Gastroesophageal sphincter (tissue), 3 donors: ENCODE data around the gene PRSS22.

ENCODE experiments used
- EP300 ChIP-seq: sonication (generic); formaldehyde crosslinking; IDR thresholded peaks from one replicate; pipeline ENCODE4 v1.6.1; 2017; ENCODE audit warnings: antibody characterized with exemption, mild to moderate bottlenecking
- POLR2A ChIP-seq, 2 donors: fragments of 450-650 bp; IDR thresholded peaks; one replicate each; pipeline ENCODE4 v1.6.1; 2017; ENCODE audit warnings: antibody characterized with exemption in 2 of 2, mild to moderate bottlenecking in 2 of 2, moderate library complexity in 1 of 2
- TF ChIP-seq, protein P1 (sequence below), 4 experiments: fragments of 200-600 bp in 2 of 4; fragments of 450-650 bp in 2 of 4; sonication (generic) in 1 of 4; IDR thresholded peaks; one replicate each; pipeline ENCODE4 v1.5.1; 2017 to 2019; ENCODE audit warnings: antibody characterized with exemption in 4 of 4, mild to moderate bottlenecking in 2 of 4, moderate library complexity in 2 of 4

DNA sequence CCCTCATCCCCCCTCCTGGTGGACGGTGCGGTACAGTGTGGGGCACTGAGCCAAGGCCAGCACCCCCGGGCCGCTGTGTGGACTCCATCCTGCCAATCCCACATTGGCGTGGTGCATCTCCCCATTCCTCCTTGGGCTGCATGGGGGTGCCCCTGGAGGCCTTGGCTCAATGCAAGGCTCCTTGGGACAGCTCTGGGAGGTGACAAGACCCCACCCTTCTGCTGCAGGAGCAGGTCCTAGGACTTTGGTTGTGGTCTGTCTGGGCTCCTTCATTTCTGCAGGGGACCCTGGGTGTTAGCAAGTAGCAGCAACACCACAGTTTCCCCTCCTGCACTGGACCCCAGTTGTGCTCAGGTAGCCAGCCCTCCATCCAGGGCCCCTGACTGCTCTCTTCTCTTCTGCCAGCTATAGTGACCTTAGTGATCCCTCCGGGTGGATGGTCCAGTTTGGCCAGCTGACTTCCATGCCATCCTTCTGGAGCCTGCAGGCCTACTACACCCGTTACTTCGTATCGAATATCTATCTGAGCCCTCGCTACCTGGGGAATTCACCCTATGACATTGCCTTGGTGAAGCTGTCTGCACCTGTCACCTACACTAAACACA, 39.6 kb downstream of the PRSS22 start:
- TF ChIP-seq, protein P1, sequence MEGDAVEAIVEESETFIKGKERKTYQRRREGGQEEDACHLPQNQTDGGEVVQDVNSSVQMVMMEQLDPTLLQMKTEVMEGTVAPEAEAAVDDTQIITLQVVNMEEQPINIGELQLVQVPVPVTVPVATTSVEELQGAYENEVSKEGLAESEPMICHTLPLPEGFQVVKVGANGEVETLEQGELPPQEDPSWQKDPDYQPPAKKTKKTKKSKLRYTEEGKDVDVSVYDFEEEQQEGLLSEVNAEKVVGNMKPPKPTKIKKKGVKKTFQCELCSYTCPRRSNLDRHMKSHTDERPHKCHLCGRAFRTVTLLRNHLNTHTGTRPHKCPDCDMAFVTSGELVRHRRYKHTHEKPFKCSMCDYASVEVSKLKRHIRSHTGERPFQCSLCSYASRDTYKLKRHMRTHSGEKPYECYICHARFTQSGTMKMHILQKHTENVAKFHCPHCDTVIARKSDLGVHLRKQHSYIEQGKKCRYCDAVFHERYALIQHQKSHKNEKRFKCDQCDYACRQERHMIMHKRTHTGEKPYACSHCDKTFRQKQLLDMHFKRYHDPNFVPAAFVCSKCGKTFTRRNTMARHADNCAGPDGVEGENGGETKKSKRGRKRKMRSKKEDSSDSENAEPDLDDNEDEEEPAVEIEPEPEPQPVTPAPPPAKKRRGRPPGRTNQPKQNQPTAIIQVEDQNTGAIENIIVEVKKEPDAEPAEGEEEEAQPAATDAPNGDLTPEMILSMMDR (IDR thresholded peaks at IDR 0.05) = no peak
- TF ChIP-seq POLR2A (IDR thresholded peaks at IDR 0.05) (no peak), EP300 (no peak)
